Measurements from ENCODE around the gene THRSP. TPM values are rescaled to one million over a fixed set of nuclear protein-coding genes. Genes with fewer than 3 reads are reported as not detected.
"Not testable (repeated sequence)": the region's sequence is repeated elsewhere in the genome, so short reads cannot be mapped to it uniquely, and the experiment has no call there.

Gene THRSP
- not detected for polyA plus RNA-seq (2013, experiment 1 of 2)
- polyA plus RNA-seq (2013, experiment 2 of 2), result not detected

- Histone ChIP-seq H3K27ac (ENCODE audit: low read depth, low read length, severe bottlenecking) (no peak within 1 kb of the TSS), H3K36me3 (ENCODE audit: control insufficient read depth, insufficient read depth, low read length) (peaks cover 19% of the 10 kb centered on the region), H3K4me3 (ENCODE audit: extremely low read depth, insufficient read depth, low read length, poor library complexity, severe bottlenecking) (no peak within 1 kb of the TSS), H3K9me3 (ENCODE audit: control insufficient read depth, low read length) (no peaks in the 10 kb centered on the region), H3K4me1 (ENCODE audit: control insufficient read depth, insufficient read depth, low read length, poor library complexity, severe bottlenecking) (no peaks in the 10 kb centered on the region)
- WGBS, 2 experiments (ENCODE audit: insufficient coverage in 2 of 2), result 96 to 97% methylated on average over 8 to 9 of the region's 14 CpGs
Measured at GRCh38 chr11:78063440-78064181, at the start of gene THRSP. Gene THRSP, plus strand, starts transcription at chr11:78063861. Its CDS starts 21 bp downstream, at chr11:78063882.

GRCh38 chr11:78014937-78015520 is 48.6 kb upstream of the THRSP start:
- not testable (repeated sequence) for H3K4me1 ChIP-seq (ENCODE audit: control insufficient read depth, insufficient read depth, low read length, poor library complexity, severe bottlenecking); H3K27ac ChIP-seq (ENCODE audit: low read depth, low read length, severe bottlenecking); H3K9me3 ChIP-seq (ENCODE audit: control insufficient read depth, low read length); H3K36me3 ChIP-seq (ENCODE audit: control insufficient read depth, insufficient read depth, low read length); H3K4me3 ChIP-seq (ENCODE audit: extremely low read depth, insufficient read depth, low read length, poor library complexity, severe bottlenecking)
- 86 to 91% methylated on average over 4 to 5 of the region's 6 CpGs for WGBS, 2 experiments (ENCODE audit: insufficient coverage in 2 of 2)

- 89 to 100% methylated on average over 1 of the region's 1 CpG for WGBS, 2 experiments (ENCODE audit: insufficient coverage in 2 of 2)
- no peak overlapping the region for H3K4me3 ChIP-seq (ENCODE audit: extremely low read depth, insufficient read depth, low read length, poor library complexity, severe bottlenecking)
- no peak overlapping the region for H3K27ac ChIP-seq (ENCODE audit: low read depth, low read length, severe bottlenecking)
- no peaks in the 10 kb centered on the region for H3K9me3 ChIP-seq (ENCODE audit: control insufficient read depth, low read length)
- H3K36me3 ChIP-seq (ENCODE audit: control insufficient read depth, insufficient read depth, low read length), result no peaks in the 10 kb centered on the region
- no peaks in the 10 kb centered on the region for H3K4me1 ChIP-seq (ENCODE audit: control insufficient read depth, insufficient read depth, low read length, poor library complexity, severe bottlenecking)
Measured at GRCh38 chr11:78015878-78016277, 47.8 kb upstream of the THRSP start.

- no peaks in the 10 kb centered on the region for H3K4me1 ChIP-seq (ENCODE audit: control insufficient read depth, insufficient read depth, low read length, poor library complexity, severe bottlenecking)
- WGBS, 2 experiments (ENCODE audit: insufficient coverage in 2 of 2), result 43 to 65% methylated on average over 2 to 4 of the region's 4 CpGs
- no peak overlapping the region for H3K4me3 ChIP-seq (ENCODE audit: extremely low read depth, insufficient read depth, low read length, poor library complexity, severe bottlenecking)
- no peaks in the 10 kb centered on the region for H3K36me3 ChIP-seq (ENCODE audit: control insufficient read depth, insufficient read depth, low read length)
- no peak overlapping the region for H3K27ac ChIP-seq (ENCODE audit: low read depth, low read length, severe bottlenecking)
- no peaks in the 10 kb centered on the region for H3K9me3 ChIP-seq (ENCODE audit: control insufficient read depth, low read length)
Measured at GRCh38 chr11:78019808-78020207, 43.9 kb upstream of the THRSP start.

GRCh38 chr11:78020246-78020645 is 43.4 kb upstream of the THRSP start:
- H3K9me3 ChIP-seq (ENCODE audit: control insufficient read depth, low read length), result no peaks in the 10 kb centered on the region
- 29 to 50% methylated on average over 1 to 2 of the region's 3 CpGs for WGBS, 2 experiments (ENCODE audit: insufficient coverage in 2 of 2)
- H3K36me3 ChIP-seq (ENCODE audit: control insufficient read depth, insufficient read depth, low read length), result no peaks in the 10 kb centered on the region
- no peak overlapping the region for H3K4me3 ChIP-seq (ENCODE audit: extremely low read depth, insufficient read depth, low read length, poor library complexity, severe bottlenecking)
- H3K4me1 ChIP-seq (ENCODE audit: control insufficient read depth, insufficient read depth, low read length, poor library complexity, severe bottlenecking), result no peaks in the 10 kb centered on the region
- no peak overlapping the region for H3K27ac ChIP-seq (ENCODE audit: low read depth, low read length, severe bottlenecking)

- WGBS, 2 experiments (ENCODE audit: insufficient coverage in 2 of 2), result 94 to 96% methylated on average over 6 of the region's 6 CpGs
- Histone ChIP-seq H3K36me3 (ENCODE audit: control insufficient read depth, insufficient read depth, low read length) (no peaks in the 10 kb centered on the region), H3K27ac (ENCODE audit: low read depth, low read length, severe bottlenecking) (no peak overlapping the region)
Measured at GRCh38 chr11:78021611-78022010, 42.0 kb upstream of the THRSP start.

GRCh38 chr11:78022397-78023396 is 41.0 kb upstream of the THRSP start, which contains the start of gene KCTD14:
Gene KCTD14, minus strand, starts transcription at chr11:78023276. Its CDS starts 27 bp downstream, at chr11:78023249.
- Histone ChIP-seq H3K4me1 (ENCODE audit: control insufficient read depth, insufficient read depth, low read length, poor library complexity, severe bottlenecking) (no peaks in the 10 kb centered on the region), H3K36me3 (ENCODE audit: control insufficient read depth, insufficient read depth, low read length) (no peaks in the 10 kb centered on the region), H3K27ac (ENCODE audit: low read depth, low read length, severe bottlenecking) (no peak within 1 kb of the TSS), H3K9me3 (ENCODE audit: control insufficient read depth, low read length) (no peaks in the 10 kb centered on the region), H3K4me3 (ENCODE audit: extremely low read depth, insufficient read depth, low read length, poor library complexity, severe bottlenecking) (peak within 1 kb of the TSS; percentile 25)
- WGBS, 2 experiments (ENCODE audit: insufficient coverage in 2 of 2), result 8 to 9% methylated on average over 23 to 27 of the region's 37 CpGs

More at GRCh38 chr11:78021611-78022010, 42.0 kb upstream of the THRSP start:
- Histone ChIP-seq H3K4me1 (ENCODE audit: control insufficient read depth, insufficient read depth, low read length, poor library complexity, severe bottlenecking) (no peaks in the 10 kb centered on the region), H3K9me3 (ENCODE audit: control insufficient read depth, low read length) (no peaks in the 10 kb centered on the region), H3K4me3 (ENCODE audit: extremely low read depth, insufficient read depth, low read length, poor library complexity, severe bottlenecking) (no peak overlapping the region)

GRCh38 chr11:78023426-78023825 is 40.2 kb upstream of the THRSP start:
- no peaks in the 10 kb centered on the region for H3K9me3 ChIP-seq (ENCODE audit: control insufficient read depth, low read length)
- H3K27ac ChIP-seq (ENCODE audit: low read depth, low read length, severe bottlenecking), result no peak overlapping the region
- no peaks in the 10 kb centered on the region for H3K4me1 ChIP-seq (ENCODE audit: control insufficient read depth, insufficient read depth, low read length, poor library complexity, severe bottlenecking)
- no peaks in the 10 kb centered on the region for H3K36me3 ChIP-seq (ENCODE audit: control insufficient read depth, insufficient read depth, low read length)
- WGBS, 2 experiments (ENCODE audit: insufficient coverage in 2 of 2), result 71 to 83% methylated on average over 3 of the region's 7 CpGs
- H3K4me3 ChIP-seq (ENCODE audit: extremely low read depth, insufficient read depth, low read length, poor library complexity, severe bottlenecking), result peak overlapping the region; percentile 25

- H3K36me3 ChIP-seq (ENCODE audit: control insufficient read depth, insufficient read depth, low read length), result no peaks in the 10 kb centered on the region
- H3K4me1 ChIP-seq (ENCODE audit: control insufficient read depth, insufficient read depth, low read length, poor library complexity, severe bottlenecking), result peaks cover 4% of the 10 kb centered on the region
- H3K27ac ChIP-seq (ENCODE audit: low read depth, low read length, severe bottlenecking), result no peak overlapping the region
- no peaks in the 10 kb centered on the region for H3K9me3 ChIP-seq (ENCODE audit: control insufficient read depth, low read length)
- H3K4me3 ChIP-seq (ENCODE audit: extremely low read depth, insufficient read depth, low read length, poor library complexity, severe bottlenecking), result no peak overlapping the region
Measured at GRCh38 chr11:78025378-78025777, 38.3 kb upstream of the THRSP start.

GRCh38 chr11:78027759-78028158 is 35.9 kb upstream of the THRSP start:
- H3K9me3 ChIP-seq (ENCODE audit: control insufficient read depth, low read length), result no peaks in the 10 kb centered on the region
- H3K27ac ChIP-seq (ENCODE audit: low read depth, low read length, severe bottlenecking), result no peak overlapping the region
- H3K4me1 ChIP-seq (ENCODE audit: control insufficient read depth, insufficient read depth, low read length, poor library complexity, severe bottlenecking), result peaks cover 7% of the 10 kb centered on the region
- no peak overlapping the region for H3K4me3 ChIP-seq (ENCODE audit: extremely low read depth, insufficient read depth, low read length, poor library complexity, severe bottlenecking)
- 91 to 100% methylated on average over 1 of the region's 2 CpGs for WGBS, 2 experiments (ENCODE audit: insufficient coverage in 2 of 2)
- H3K36me3 ChIP-seq (ENCODE audit: control insufficient read depth, insufficient read depth, low read length), result no peaks in the 10 kb centered on the region

Data from mesodermal cell (in vitro differentiated cells).